GM18909 (cell line): ENCODE data around the gene FMO2.
"Not testable (repeated sequence)": the region's sequence is repeated elsewhere in the genome, so short reads cannot be mapped to it uniquely, and the experiment has no call there.

Experiments used
- ATAC-seq: cut with Tn5 transposase; IDR thresholded peaks from one replicate; pipeline ENCODE4 v1.9.1; 2021; ENCODE audit warnings: mild to moderate bottlenecking; ENCODE audit not compliant: unreplicated experiment, poor library complexity

FMO2 gene

DNA sequence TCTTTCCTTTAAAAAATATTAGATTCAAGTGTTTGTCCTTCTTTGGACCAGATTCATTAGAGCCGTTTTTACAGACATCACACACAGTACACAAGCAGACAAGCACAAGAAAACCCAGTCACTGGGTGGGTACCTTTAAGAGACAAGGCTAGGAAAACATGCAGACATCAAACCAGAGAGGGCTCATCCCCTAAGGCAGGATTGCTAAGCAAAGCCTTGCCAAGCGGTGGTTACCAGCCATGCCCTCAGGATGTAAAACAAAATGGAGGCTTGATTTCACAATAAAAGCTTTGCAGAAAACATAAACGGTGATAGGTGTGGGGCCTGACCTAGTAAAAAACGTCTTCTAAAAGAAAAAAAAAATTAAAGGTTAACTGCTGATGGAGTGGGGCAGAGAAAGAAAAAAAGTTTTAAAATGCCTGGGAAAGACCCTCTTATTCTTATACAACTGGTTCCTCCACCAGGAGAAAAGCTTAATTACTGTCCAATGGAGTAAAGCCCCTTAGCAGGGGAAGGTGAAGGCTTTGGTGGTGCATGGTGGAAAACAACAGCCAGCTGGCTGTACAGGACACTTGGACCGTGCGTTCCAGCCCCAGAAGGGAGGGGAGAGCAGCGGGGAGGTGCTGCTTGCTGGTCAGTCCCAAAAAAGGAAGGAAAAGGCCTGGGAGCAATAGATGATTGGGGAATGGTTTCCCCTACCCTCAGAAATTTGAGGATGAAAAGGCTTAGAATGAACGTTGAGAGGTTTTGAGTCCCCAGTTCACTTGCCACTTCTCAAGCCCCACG, 32.8 kb downstream of the FMO2 start:
- no peak for ATAC-seq

- ATAC-seq: no peak
Measured at GRCh38 chr1:171218661-171219060, 33.6 kb downstream of the FMO2 start.

GRCh38 chr1:171219346-171220080, 34.4 kb downstream of the FMO2 start:
- no peak for ATAC-seq

DNA sequence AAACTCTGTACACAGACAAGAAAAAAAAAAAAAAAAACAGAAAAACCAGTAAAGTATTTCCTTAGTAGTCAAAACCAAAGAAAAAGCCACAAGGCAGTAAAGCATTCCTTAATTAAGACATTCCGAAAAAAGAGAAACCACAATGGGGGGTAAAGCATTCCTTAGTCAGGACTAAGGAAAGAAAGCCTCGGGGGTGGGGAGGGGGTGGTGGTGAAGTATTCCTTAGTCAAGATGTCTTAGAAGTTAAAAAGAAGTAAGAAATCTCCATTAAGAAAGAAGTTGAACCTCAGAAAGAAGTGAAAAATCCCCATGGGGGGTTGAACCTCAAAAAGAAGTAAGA, 35.0 kb downstream of the FMO2 start:
- ATAC-seq: no peak

DNA sequence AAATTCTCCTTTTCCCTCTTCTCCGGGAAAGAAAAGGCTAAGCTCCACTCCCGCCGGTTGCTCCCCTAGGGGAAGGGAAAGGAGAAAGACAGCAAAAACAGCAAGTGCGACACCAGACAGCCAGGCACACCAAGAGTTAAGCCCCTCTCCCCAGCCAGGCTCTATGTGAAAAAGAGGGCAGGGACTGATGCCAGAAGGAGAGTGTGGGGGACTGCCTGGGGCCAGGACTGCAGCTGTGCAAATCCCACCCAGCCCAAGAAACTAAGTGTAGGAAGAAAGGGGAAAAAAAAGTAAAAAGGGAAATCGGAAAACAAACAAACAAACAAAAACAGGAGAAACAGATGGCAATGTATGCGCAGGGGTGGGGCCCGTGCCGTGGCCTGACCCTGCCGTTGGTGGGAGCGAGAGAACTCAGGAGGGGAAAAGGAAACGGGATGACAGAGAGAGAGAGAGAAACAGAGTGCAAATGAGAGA, 35.5 kb downstream of the FMO2 start:
- ATAC-seq: no peak

GRCh38 chr1:171221665-171222591, 36.8 kb downstream of the FMO2 start:
- ATAC-seq: no peak

- no peak for ATAC-seq
Measured at GRCh38 chr1:171222936-171223335, 37.8 kb downstream of the FMO2 start.

DNA sequence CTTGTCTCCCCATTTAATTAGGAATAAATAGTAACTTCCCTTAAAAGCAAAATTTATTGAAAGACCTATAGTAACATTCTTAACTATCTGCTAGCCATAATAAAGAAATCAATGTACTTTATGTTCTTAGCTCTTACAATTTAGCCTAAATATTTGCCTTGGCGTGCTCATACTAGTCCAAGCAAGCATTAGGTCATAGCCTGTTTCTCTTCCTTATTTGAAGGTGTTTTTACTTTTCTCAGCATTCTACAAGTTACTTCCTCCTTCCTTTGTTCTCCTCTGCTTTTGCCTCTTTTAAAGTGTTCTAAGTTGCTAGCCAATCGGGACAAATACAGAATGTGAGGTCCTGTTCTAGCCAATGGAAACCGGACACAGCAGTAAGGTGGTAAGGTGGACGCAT, 39.2 kb downstream of the FMO2 start:
- not testable (repeated sequence) for ATAC-seq

DNA sequence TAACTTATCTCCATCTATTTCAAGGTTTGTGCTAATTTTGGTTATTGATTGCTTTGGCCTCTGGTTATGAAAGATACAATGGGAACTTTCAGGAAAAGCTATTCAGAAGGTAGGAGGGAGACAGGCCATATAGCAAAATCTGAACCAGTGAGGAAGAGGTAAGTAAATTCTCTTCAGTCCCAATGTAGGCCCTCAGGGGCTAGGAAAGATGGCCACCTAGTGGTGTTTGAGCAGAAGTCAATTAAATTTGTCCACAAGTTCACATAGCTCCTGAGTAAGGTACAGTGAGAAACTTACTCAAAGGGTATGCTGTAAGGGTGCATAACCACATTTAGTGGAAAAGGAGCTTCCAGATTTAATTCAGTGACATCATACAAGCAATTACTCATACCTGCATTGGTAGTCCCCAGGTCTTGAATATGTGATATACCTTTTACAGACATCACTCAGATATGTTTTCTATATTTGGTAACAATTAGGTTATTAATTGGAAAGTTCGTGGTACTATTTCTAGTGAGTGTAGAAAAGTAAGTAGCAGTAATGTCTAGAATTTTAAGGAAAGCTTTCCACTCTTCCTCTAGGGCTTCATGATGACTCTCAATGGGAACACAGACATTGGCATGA, 41.8 kb downstream of the FMO2 start:
- ATAC-seq: peak; percentile 94

DNA sequence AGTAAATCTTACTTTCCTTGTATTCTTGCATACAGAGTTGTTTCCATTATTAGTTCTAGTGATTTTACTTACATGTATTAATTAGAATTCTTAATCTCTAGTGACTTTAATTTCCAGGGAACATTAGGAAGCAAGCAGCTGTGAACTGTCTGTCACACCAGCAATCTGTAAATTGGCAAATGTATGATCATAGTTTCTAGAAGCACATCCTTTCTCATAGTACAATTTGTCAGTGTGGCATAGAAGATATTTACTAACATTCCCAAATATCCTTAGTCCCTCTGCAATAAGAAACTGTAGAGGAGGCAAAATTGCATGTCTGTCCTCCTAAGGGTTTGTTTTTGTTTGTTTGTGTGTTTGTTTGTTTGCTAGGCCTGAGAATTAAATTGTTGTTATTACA, 46.2 kb downstream of the FMO2 start:
- no peak for ATAC-seq

GRCh38 chr1:171233183-171233582, 48.1 kb downstream of the FMO2 start:
- no peak for ATAC-seq

- ATAC-seq: not testable (repeated sequence)
Measured at GRCh38 chr1:171236231-171236630, 51.1 kb downstream of the FMO2 start.

GRCh38 chr1:171243878-171244277, 58.8 kb downstream of the FMO2 start:
- ATAC-seq: no peak

GRCh38 chr1:171245458-171246064, 60.5 kb downstream of the FMO2 start:
- ATAC-seq: no peak

DNA sequence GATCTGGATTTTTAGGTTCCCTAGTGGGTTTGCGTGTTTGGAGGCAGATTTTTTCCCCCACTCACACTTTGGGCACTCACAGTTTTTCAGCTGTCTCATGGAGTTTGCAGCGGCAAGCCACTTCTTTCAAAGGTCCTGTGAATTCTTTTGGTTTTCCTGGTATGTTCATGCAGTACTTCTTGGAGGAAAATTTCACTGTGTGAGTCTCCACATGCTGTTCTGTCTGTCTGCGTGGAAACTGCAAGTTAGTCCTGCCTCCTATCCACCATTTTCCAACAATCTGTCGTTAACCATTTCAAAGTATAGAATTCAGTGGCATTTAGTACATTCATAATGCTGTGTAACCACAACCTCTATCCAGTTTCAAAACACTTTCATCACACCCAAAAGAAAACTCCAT, 62.4 kb downstream of the FMO2 start:
- ATAC-seq: no peak

GRCh38 chr1:171248302-171248701, 63.2 kb downstream of the FMO2 start, which contains the start of gene FMO1:
Gene FMO1, plus strand, starts transcription at chr1:171248494. Its CDS starts 9,594 bp downstream, at chr1:171258088.
- ATAC-seq: no peak

DNA sequence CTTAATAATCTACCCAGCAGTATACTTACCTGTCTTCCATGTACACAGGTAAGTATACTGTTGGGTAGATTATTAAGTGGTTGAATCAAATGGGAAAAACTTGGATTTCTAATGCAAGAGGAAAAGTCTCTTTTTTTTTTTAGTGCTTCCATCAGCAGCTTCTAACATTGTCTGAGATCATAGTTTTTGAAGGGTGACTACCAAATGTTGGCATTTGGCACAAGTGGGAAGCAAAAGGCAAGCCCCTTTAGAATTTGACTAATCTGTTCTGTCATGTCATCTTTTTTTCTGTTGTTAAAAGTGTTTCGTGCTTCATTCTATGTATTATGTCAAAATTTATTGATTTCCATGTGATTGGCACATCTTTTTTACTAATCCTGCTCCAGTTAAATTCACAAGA, 63.7 kb downstream of the FMO2 start:
- ATAC-seq: no peak

GRCh38 chr1:171250263-171250662, 65.2 kb downstream of the FMO2 start:
- ATAC-seq: no peak

DNA sequence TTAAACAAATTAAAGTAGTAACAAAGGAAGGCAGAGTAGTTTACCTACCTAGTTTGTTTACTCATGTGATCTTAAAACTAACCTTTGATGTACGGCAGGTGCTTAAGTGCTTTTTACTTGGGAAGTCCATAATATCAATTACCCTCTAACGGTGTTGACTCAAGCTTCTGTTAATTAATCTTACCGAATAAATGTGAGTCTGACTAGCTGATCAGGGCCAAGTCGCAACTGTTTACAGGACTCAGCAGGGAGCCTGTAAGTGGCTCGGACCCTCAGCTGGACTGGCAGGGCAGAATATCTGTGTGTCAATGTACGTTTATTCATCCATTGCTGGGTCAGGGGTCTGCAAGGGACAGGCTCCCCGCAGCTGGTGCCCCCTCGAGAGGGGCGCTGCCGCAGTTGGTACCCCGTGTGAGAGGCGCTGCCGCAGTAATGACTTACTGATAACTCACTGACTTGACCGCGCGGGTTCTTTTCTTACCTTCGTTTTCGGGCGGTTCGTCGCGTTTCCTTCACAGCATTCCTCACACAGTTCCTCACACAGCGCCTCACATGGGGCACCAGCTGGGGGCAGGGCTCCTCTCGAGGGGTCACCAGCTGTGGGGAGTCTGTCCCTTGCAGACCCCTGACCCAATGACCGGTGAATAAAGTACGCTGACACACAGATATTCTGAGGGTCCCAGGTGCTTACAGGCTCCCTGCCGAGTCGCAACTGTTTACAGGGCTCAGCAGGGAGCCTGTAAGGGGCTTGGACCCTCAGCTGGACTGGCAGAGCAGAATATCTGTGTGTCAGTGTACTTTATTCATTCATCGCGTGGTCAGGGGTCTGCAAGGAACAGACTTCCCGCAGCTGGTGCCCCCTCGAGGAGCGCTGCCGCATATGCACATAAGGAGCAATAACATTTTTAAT, 66.2 kb downstream of the FMO2 start:
- ATAC-seq: peak; percentile 50
